Fibroblast of pulmonary artery (primary cell): ENCODE measurements around the gene CPXM2.
"Not testable (repeated sequence)": the region's sequence is repeated elsewhere in the genome, so short reads cannot be mapped to it uniquely, and the experiment has no call there.

Source experiments
- DNase-seq: peaks from one replicate; pipeline ENCODE4 v3.0.0-alpha.2; 2010; ENCODE audit warnings: low read depth
- H3K4me3 ChIP-seq: replicated peaks from 2 replicates; pipeline ENCODE4 v1.5.1; 2011; ENCODE audit warnings: low read depth, mild to moderate bottlenecking, control low read depth, low read length, moderate library complexity
- CTCF ChIP-seq: IDR thresholded peaks from 2 replicates; pipeline ENCODE4 v1.5.1; 2011; ENCODE audit warnings: mild to moderate bottlenecking, control low read depth, low read length, inconsistent platforms; ENCODE audit errors: missing control alignments

Gene CPXM2

DNA sequence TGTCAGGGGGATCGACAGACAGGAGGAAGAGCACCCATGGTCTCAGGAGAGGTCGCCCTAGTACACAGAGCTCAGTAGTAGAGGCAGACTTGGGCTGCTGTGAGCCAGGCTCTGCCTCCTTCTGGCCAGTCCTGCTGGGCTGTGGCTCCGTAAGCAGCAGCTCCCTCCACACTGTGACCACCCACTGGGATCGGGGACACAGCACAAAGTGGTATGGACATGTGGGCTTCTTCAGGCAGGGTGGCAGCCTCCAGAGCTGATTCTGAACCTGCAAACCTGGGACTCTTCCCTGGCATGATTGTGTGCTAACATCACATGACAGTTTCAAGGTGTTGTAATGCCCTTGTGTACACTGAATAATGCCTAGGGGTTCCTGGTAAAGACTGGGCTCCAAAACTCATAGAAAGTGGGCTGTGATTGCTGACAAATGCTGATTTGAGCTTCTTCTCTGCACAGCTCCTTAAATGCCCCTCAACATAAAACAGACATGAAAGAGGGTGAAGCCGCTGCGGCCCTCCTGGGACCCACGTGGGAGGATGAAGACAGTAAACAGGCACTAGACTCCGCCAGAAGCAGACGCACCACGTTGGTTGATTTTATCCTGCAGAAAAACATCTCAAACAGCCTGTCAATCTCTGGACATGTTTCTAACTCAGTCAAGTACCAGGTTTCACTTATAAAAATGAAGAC, 148.7 kb downstream of the CPXM2 start:
- no peak for DNase-seq
- no peak for TF ChIP-seq CTCF
- no peak overlapping the region for H3K4me3 ChIP-seq

DNA sequence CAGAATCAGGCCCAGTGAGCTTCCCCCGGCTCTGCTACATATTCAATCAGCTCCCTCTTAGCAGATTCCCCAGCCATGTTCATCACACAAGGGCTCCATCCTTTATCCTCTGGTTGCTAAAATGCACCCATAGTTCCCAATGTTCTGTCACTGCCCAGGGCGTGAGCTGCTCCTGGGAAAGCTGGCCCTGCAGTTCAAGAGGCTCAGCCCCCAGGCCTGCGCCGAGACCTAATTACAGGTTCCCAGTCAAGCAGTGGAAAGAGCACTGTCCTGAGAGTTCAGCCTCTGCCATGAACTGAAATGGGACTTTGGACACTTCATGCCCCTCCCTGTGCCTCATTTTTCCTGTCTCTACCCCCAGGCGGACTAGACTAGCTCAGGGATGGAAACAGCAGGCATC, 149.9 kb downstream of the CPXM2 start:
- no peak for DNase-seq
- no peak for TF ChIP-seq CTCF
- H3K4me3 ChIP-seq = no peak overlapping the region

DNA sequence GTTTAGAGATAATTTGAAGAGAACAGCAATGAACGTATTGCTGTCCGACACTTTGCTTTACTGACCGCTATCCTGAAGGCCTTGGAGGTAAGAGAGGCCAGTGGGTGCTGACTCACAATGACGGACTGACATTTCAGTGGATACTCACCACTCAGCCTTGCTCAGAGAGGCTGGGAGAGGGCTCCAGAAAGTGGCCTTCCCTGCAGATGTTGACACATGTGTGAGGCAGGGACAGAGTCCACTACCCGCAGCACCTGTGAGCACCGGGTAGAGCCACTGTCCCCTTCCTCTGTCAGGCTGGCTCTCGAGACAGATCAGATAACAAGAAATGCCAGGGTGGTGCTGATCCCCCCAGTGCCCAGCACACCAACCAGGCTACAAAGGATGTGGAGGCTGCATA, 150.5 kb downstream of the CPXM2 start:
- no peak for DNase-seq
- no peak overlapping the region for H3K4me3 ChIP-seq
- no peak for TF ChIP-seq CTCF

DNA sequence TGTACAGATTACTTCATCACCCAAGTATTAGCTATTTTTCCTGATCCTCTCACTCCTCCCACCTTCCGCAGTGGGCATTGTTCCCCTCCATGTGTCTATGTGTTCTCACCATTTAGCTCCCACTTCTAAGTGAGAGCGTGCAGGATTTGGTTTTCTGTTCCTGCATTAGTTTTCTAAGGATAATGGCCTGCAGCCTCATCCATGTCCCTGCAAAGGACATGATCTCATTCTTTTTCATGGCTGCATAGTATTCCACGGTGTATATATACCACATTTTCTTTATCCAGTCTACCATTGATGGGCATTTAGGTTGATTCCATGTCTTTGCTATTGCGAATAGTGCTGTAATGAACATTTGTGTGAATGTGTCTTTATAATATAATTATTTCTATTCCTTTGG, 154.7 kb downstream of the CPXM2 start:
- not testable (repeated sequence) for DNase-seq

GRCh38 chr10:123729523-123729922, 162.1 kb downstream of the CPXM2 start:
- no peak overlapping the region for H3K4me3 ChIP-seq
- TF ChIP-seq CTCF = no peak
- no peak for DNase-seq

More for the DNA sequence above, 154.7 kb downstream of the CPXM2 start:
- not testable (repeated sequence) for H3K4me3 ChIP-seq

GRCh38 chr10:123726836-123727235, 164.8 kb downstream of the CPXM2 start:
- no peak overlapping the region for H3K4me3 ChIP-seq
- no peak for TF ChIP-seq CTCF
- DNase-seq = no peak

- no peak for DNase-seq
- TF ChIP-seq CTCF = no peak
- H3K4me3 ChIP-seq = no peak overlapping the region
These were observed 165.2 kb downstream of the CPXM2 start for GRCh38 chr10:123726381-123726780.
